Hepatocyte (in vitro differentiated cells): ENCODE measurements around the gene MORC2. TPM values are rescaled to one million over a fixed set of nuclear protein-coding genes. Genes with fewer than 3 reads are reported as not detected.

Experiments used
- DNase-seq: peaks from one replicate; pipeline ENCODE4 v3.0.0-alpha.2; 2016; ENCODE audit warnings: low spot score
- H2AFZ ChIP-seq: fragments of 200-600 bp; sonication (generic); 2 replicates; pipeline ENCODE4 v1.6.0; 2016; ENCODE audit warnings: antibody characterized with exemption, mild to moderate bottlenecking
- H3K27ac ChIP-seq: fragments of 200-600 bp; sonication (generic); 2 replicates; pipeline ENCODE4 v1.5.1; 2016; ENCODE audit warnings: mild to moderate bottlenecking
- H3K27me3 ChIP-seq: fragments of 200-600 bp; sonication (generic); 2 replicates; pipeline ENCODE4 v1.6.1; 2016
- H3K36me3 ChIP-seq: fragments of 200-600 bp; sonication (generic); replicated peaks from 2 replicates; pipeline ENCODE4 v1.5.1; 2016; ENCODE audit warnings: low read depth; ENCODE audit not compliant: insufficient read depth
- H3K4me1 ChIP-seq: fragments of 200-600 bp; sonication (generic); 2 replicates; pipeline ENCODE4 v1.5.1; 2016; ENCODE audit warnings: mild to moderate bottlenecking, moderate library complexity; ENCODE audit not compliant: insufficient read depth
- H3K4me2 ChIP-seq: fragments of 200-600 bp; sonication (generic); 2 replicates; pipeline ENCODE4 v1.6.0; 2016
- H3K4me3 ChIP-seq: fragments of 200-600 bp; sonication (generic); 2 replicates; pipeline ENCODE4 v1.5.1; 2016; ENCODE audit warnings: mild to moderate bottlenecking
- H3K79me2 ChIP-seq: fragments of 200-600 bp; sonication (generic); 2 replicates; pipeline ENCODE4 v1.6.0; 2017; ENCODE audit warnings: mild to moderate bottlenecking
- H3K9me2 ChIP-seq: fragments of 200-600 bp; sonication (generic); replicated peaks from 2 replicates; pipeline ENCODE4 v1.6.0; 2017; ENCODE audit warnings: mild to moderate bottlenecking; ENCODE audit not compliant: insufficient read depth
- H3K9me3 ChIP-seq: fragments of 200-600 bp; sonication (generic); 2 replicates; pipeline ENCODE4 v1.5.1; 2016; ENCODE audit warnings: low read depth, mild to moderate bottlenecking
- H4K20me1 ChIP-seq: fragments of 200-600 bp; sonication (generic); 2 replicates; pipeline ENCODE4 v1.6.0; 2016; ENCODE audit warnings: mild to moderate bottlenecking; ENCODE audit not compliant: insufficient read depth, poor library complexity, severe bottlenecking
- EZH2 ChIP-seq: fragments of 200-600 bp; sonication (generic); IDR thresholded peaks from 2 replicates; pipeline ENCODE4 v1.6.1; 2016; ENCODE audit warnings: antibody characterized with exemption, mild to moderate bottlenecking, borderline replicate concordance
- EZH2phosphoT487 ChIP-seq: fragments of 200-600 bp; sonication (generic); IDR thresholded peaks from one replicate; pipeline ENCODE4 v1.6.1; 2018; ENCODE audit warnings: antibody characterized with exemption, mild to moderate bottlenecking, low read depth, moderate library complexity; ENCODE audit not compliant: unreplicated experiment, severe bottlenecking
- WGBS: methylation state at CpG from one replicate; pipeline ENCODE4 v1.1.6; 2016; ENCODE audit warnings: low lambda C conversion rate; ENCODE audit errors: missing lambda C conversion rate; 5-methylcytosine and 5-hydroxymethylcytosine counted together
- polyA plus RNA-seq: library from polyadenylated mRNA; unstranded; fragments of >200 nt; fragmentation: Nextera tagmentation; extraction: Ambion mirVana; gene quantifications from 2 replicates; pipeline ENCODE4 v1.2.1, GENCODE V29; 2016
- total RNA-seq: library from RNA; depleted of rRNA; stranded (reverse); fragments of >200 nt; gene quantifications from 2 replicates; pipeline ENCODE4 v1.2.3, GENCODE V29; 2014
- TF ChIP-seq, protein P1 (sequence below): fragments of 200-600 bp; sonication (generic); IDR thresholded peaks from 2 replicates; pipeline ENCODE4 v1.5.1; 2016; ENCODE audit warnings: antibody characterized with exemption, mild to moderate bottlenecking; ENCODE audit not compliant: poor library complexity

The MORC2 gene
- total and polyA plus RNA-seq, 2 experiments from 2014 or later = 15.6 to 24.0 TPM

DNA sequence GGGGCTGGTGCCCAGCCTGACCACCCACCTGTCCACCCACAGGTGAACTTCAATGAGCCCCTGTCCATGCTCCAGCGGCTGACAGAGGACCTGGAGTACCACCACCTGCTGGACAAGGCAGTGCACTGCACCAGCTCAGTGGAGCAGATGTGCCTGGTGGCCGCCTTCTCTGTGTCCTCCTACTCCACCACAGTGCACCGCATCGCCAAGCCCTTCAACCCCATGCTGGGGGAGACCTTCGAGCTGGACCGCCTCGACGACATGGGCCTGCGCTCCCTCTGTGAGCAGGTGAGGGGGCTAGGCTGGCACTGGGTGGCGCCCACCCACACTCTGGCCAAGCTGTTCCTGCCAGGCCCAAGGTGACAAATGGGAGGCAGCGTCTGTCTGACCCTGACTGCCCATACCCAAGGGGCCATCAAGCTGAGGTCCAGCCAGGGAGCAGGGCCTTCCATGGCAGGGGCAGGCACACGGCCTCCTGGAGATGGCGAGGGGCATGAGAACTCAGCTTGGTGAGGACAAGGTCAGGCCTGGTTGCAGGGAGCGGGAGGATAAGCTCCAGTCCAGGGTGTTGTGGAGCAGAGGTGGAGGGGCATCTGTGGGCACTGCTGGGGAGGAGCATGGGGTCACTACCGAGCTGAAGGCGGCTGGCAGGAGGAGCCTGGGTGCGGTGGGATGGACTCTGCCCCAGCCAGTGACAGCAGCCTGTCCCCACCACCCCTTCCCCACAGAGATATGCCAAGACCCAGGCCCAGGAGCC, 77.7 kb downstream of the MORC2 start:
- DNase-seq = peak; percentile 49
- H3K27me3 ChIP-seq = no peaks in the 10 kb centered on the region
- no peaks in the 10 kb centered on the region for H4K20me1 ChIP-seq

DNA sequence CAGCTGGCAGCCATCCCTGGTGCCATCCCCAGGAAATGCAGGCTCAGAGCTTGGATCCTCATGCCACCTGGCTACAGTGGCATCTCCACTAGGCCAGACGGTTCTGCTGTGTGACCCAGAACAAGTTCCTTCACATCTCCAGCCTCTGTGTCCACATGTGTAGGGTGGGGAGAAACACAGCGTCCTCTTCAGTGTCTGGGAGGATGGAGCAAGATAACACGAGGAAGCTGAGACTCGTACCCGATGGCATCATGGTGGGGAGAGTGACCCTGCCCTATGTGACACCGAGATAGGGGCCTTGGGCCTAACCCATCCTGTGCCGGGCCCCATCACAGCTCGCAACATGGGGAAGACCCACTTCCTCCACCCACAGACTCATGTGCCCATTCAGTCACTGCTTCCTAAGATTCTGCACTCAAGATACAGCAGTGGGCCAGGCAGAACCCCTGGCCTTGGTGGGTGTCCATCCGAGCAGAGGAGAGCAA, 78.5 kb downstream of the MORC2 start:
- Histone ChIP-seq H3K4me1 (no peaks in the 10 kb centered on the region), H3K4me2 (no peak overlapping the region), H3K27me3 (no peaks in the 10 kb centered on the region), H3K9me2 (no peaks in the 10 kb centered on the region), H3K9me3 (no peaks in the 10 kb centered on the region), H3K36me3 (no peaks in the 10 kb centered on the region), H4K20me1 (no peaks in the 10 kb centered on the region), H3K27ac (no peak overlapping the region), H2AFZ (no peak overlapping the region), H3K4me3 (no peak overlapping the region), H3K79me2 (no peaks in the 10 kb centered on the region)
- no peak for TF ChIP-seq EZH2phosphoT487
- TF ChIP-seq, protein P1, sequence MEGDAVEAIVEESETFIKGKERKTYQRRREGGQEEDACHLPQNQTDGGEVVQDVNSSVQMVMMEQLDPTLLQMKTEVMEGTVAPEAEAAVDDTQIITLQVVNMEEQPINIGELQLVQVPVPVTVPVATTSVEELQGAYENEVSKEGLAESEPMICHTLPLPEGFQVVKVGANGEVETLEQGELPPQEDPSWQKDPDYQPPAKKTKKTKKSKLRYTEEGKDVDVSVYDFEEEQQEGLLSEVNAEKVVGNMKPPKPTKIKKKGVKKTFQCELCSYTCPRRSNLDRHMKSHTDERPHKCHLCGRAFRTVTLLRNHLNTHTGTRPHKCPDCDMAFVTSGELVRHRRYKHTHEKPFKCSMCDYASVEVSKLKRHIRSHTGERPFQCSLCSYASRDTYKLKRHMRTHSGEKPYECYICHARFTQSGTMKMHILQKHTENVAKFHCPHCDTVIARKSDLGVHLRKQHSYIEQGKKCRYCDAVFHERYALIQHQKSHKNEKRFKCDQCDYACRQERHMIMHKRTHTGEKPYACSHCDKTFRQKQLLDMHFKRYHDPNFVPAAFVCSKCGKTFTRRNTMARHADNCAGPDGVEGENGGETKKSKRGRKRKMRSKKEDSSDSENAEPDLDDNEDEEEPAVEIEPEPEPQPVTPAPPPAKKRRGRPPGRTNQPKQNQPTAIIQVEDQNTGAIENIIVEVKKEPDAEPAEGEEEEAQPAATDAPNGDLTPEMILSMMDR = no peak
- 91% methylated on average over 9 of the region's 9 CpGs for WGBS
- DNase-seq = no peak

More for the DNA sequence above, 77.7 kb downstream of the MORC2 start:
- H2AFZ ChIP-seq = no peak overlapping the region
- no peak overlapping the region for H3K27ac ChIP-seq
- no peaks in the 10 kb centered on the region for H3K79me2 ChIP-seq
- H3K9me2 ChIP-seq = no peaks in the 10 kb centered on the region
- H3K4me3 ChIP-seq = no peak overlapping the region
- 84% methylated on average over 14 of the region's 17 CpGs for WGBS
- H3K4me1 ChIP-seq = no peaks in the 10 kb centered on the region
- H3K9me3 ChIP-seq = no peaks in the 10 kb centered on the region
- TF ChIP-seq EZH2 (no peak), EZH2phosphoT487 (no peak)
- TF ChIP-seq, protein P1 = peak; percentile 57
- H3K36me3 ChIP-seq = no peaks in the 10 kb centered on the region
- H3K4me2 ChIP-seq = no peak overlapping the region

DNA sequence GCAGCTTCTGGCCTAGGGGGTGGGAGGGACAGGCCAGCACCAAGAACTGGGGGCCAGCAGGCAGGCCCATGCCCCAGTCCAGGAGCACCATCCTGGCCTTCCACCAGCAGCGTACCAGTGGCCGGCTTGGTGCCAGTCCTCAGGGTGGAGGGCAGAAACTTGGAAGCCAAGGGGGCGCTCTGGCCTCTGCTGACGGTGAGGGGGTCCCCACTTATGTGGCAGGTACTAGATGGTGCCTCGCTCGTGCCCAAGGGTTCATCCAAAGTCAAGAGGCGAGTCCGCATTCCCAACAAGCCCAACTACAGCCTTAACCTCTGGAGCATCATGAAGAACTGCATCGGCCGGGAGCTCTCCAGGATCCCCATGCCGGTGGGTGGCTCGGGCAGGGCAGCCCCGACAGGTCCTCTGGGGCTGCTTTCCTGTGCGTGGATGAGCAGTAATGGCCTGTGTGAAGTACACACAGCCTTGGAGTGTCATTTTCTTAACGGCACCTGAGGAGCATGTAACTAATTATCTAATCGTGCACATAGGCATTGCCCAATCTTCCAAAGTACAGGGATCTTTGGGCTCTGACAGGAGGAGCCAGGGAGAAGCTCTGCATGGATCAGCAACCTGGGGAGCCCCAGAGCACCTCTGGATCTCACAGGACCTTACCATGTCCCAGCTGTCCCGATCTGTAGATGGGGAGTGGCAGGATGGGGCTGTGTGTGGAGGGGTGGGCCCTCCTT, 79.1 kb downstream of the MORC2 start:
- Histone ChIP-seq H3K36me3 (no peaks in the 10 kb centered on the region), H3K4me1 (no peaks in the 10 kb centered on the region), H3K4me3 (no peak overlapping the region), H3K79me2 (peaks cover under 1% of the 10 kb centered on the region), H4K20me1 (no peaks in the 10 kb centered on the region), H3K9me3 (no peaks in the 10 kb centered on the region), H2AFZ (no peak overlapping the region), H3K9me2 (no peaks in the 10 kb centered on the region), H3K4me2 (no peak overlapping the region), H3K27ac (no peak overlapping the region), H3K27me3 (no peaks in the 10 kb centered on the region)
- DNase-seq = peak; percentile 7
- WGBS = 87% methylated on average over 17 of the region's 17 CpGs
- TF ChIP-seq, protein P1 = no peak
- no peak for TF ChIP-seq EZH2
- no peak for TF ChIP-seq EZH2phosphoT487
